ENCODE measurements around the gene APOA5. TPM values are rescaled to one million over a fixed set of nuclear protein-coding genes. Genes with fewer than 3 reads are reported as not detected.

APOA5 gene
- total and polyA plus RNA-seq, 9 of the 15 experiments (the other 6 are each of a cell fraction or from before 2014, with no cell fraction given) = not detected

DNA sequence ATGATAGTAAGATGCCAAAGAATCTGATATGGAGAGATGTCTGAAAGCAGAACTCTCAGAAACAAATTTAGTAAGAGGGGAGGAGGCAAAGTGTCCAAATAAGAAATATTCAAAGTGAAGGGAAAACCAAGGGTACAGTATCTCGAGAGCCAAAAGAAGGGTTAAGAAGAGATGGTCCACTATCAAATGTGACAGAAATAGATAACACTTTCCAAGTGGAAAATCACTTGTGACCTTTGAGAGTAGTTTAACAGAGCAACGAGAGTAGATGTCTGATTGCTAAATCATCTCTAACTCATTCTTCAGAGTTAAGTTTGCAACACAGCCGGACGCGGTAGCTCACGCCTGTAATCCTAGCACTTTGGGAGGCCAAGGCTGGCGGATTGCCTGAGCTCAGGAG lies 14.6 kb downstream of the APOA5 start (continued):
- TF ChIP-seq YBX1 (IDR thresholded peaks at IDR 0.05) (no peak), CBX1 (IDR thresholded peaks at IDR 0.05; ENCODE audit: low read depth) (no peak), REST (IDR thresholded peaks at IDR 0.05; ENCODE audit: borderline replicate concordance) (no peak), REST (CRISPR knock-in tag; IDR thresholded peaks at IDR 0.05; ENCODE audit: low read depth) (no peak), ZFPM2 (CRISPR knock-in tag; IDR thresholded peaks at IDR 0.05) (no peak), ZNF140 (CRISPR knock-in tag; IDR thresholded peaks at IDR 0.05) (no peak), ZKSCAN3 (CRISPR knock-in tag; IDR thresholded peaks at IDR 0.05) (no peak), PHF20 (IDR thresholded peaks at IDR 0.05; ENCODE audit: partially characterized antibody) (no peak), RBM22 (IDR thresholded peaks at IDR 0.05; ENCODE audit: low read depth, low read length, poor library complexity, severe bottlenecking) (no peak), SAFB (IDR thresholded peaks at IDR 0.05; ENCODE audit: borderline replicate concordance, low read depth, low read length) (no peak), RBM14 (IDR thresholded peaks at IDR 0.05; ENCODE audit: borderline replicate concordance, insufficient read depth, low read depth, low read length) (no peak), KDM1A (IDR thresholded peaks at IDR 0.05) (peak; percentile 96 to 97)
- TF ChIP-seq, protein P1, sequence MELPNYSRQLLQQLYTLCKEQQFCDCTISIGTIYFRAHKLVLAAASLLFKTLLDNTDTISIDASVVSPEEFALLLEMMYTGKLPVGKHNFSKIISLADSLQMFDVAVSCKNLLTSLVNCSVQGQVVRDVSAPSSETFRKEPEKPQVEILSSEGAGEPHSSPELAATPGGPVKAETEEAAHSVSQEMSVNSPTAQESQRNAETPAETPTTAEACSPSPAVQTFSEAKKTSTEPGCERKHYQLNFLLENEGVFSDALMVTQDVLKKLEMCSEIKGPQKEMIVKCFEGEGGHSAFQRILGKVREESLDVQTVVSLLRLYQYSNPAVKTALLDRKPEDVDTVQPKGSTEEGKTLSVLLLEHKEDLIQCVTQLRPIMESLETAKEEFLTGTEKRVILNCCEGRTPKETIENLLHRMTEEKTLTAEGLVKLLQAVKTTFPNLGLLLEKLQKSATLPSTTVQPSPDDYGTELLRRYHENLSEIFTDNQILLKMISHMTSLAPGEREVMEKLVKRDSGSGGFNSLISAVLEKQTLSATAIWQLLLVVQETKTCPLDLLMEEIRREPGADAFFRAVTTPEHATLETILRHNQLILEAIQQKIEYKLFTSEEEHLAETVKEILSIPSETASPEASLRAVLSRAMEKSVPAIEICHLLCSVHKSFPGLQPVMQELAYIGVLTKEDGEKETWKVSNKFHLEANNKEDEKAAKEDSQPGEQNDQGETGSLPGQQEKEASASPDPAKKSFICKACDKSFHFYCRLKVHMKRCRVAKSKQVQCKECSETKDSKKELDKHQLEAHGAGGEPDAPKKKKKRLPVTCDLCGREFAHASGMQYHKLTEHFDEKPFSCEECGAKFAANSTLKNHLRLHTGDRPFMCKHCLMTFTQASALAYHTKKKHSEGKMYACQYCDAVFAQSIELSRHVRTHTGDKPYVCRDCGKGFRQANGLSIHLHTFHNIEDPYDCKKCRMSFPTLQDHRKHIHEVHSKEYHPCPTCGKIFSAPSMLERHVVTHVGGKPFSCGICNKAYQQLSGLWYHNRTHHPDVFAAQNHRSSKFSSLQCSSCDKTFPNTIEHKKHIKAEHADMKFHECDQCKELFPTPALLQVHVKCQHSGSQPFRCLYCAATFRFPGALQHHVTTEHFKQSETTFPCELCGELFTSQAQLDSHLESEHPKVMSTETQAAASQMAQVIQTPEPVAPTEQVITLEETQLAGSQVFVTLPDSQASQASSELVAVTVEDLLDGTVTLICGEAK (IDR thresholded peaks at IDR 0.05) = no peak
- TF ChIP-seq, protein P1 (CRISPR knock-in tag; IDR thresholded peaks at IDR 0.05) = no peak

Measured in K562 (cell line).